ENCODE measurements around the gene AHNAK2. TPM values are rescaled to one million over a fixed set of nuclear protein-coding genes. Genes with fewer than 3 reads are reported as not detected.

AHNAK2 gene
- total and polyA plus RNA-seq, 2 of the 13 experiments (the other 11 are each of a cell fraction or from before 2014, with no cell fraction given): 0.11 to 0.18 TPM

DNA sequence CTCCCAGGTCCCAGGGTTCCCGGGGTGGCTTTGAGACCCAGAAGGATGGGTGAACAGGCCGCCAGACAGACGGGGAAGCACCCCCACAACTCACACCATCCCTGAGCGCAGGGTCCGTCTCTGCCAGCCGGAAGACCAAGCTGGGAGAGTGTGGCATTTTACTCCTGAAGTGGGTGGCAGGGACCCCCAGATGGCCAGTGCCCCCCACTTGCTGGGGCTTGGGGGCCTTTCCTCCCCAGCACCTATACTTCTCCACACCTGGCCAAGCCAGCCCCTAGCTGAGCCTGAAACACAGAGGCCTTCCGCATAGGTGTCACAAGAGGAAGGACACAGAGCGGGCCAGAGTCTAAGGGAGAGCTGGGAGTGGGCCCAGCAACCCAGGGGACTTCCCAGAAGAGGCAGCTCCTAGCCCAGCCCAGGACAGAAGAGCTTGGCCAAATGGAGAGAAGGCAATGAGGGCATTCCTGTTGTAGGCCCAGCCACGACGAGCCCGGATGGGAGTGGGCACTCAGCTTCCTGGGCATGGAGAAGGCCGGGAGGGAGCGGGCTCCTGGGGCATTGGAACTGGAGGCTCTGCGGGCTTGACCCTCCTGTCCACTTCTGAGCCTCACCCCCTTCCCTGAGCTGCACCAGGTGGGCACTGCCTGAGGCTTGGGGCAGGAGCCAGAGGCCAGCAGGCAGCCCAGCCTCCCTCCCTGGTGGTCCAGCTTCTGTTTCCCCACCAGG, 3.3 kb downstream of the AHNAK2 start:
- 17% methylated on average over 1 of the region's 14 CpGs for WGBS (ENCODE audit: low lambda C conversion rate)
- Histone ChIP-seq H3K4me3 (replicated peaks in 1 of 3; ENCODE audit: insufficient read depth in 1 of 3, low read depth in 2 of 3, low read length in 3 of 3) (no peak overlapping the region), H2AFZ (ENCODE audit: low read length) (no peak overlapping the region), H3K9ac (ENCODE audit: insufficient read depth, low read depth, low read length) (no peak overlapping the region), H3K27me3 (ENCODE audit: control insufficient read depth in 1 of 2, insufficient read depth in 2 of 2, low read length in 2 of 2) (peaks cover 14 to 82% of the 10 kb centered on the region in 2 experiments), H3K79me2 (ENCODE audit: insufficient read depth, low read length) (no peaks in the 10 kb centered on the region), H4K20me1 (ENCODE audit: insufficient read depth, low read length) (no peaks in the 10 kb centered on the region), H3K4me2 (ENCODE audit: low read depth, low read length) (no peak overlapping the region), H3K4me1 (ENCODE audit: insufficient read depth, low read length) (peaks cover 45% of the 10 kb centered on the region), H3K36me3 (replicated peaks in 1 of 2; ENCODE audit: control insufficient read depth in 1 of 2, insufficient read depth in 2 of 2, low read length in 2 of 2) (no peaks in the 10 kb centered on the region), H3K9me3 (ENCODE audit: low read length) (no peaks in the 10 kb centered on the region), H3K27ac (ENCODE audit: extremely low read length, insufficient read depth, low read length) (no peak overlapping the region)
- CTCF ChIA-PET (ENCODE audit: low intra/inter-chr PET ratio, low total read pairs): interaction anchor here (6.7 kb wide), 1 partner anchor 70 kb away, joined by 146 read pairs; no protein-coding TSS in a partner anchor
- FAIRE-seq (no peak), ATAC-seq (no peak), DNase-seq (ENCODE audit: low spot score) (no peak)
- POLR2A ChIA-PET: interaction anchor here (1.7 kb wide), 1 partner anchor 46 kb away, joined by 5 read pairs; the partner anchor contains the start of gene CDCA4
- TF ChIP-seq HES4 (CRISPR knock-in tag; IDR thresholded peaks at IDR 0.05; ENCODE audit: borderline replicate concordance) (no peak), EP300 (IDR thresholded peaks at IDR 0.05; ENCODE audit: low read depth in 2 of 2, low read length in 2 of 2) (no peak), EP300 (CRISPR knock-in tag; IDR thresholded peaks at IDR 0.05; ENCODE audit: borderline replicate concordance) (no peak)
- in situ Hi-C loops (cut with HindIII; ENCODE audit: extremely low pct_ligation_motif_present, low pct_unique_long_range_greater_than_20kb) (loop anchor here (5.0 kb wide), 1 partner anchor 72 kb away; no protein-coding TSS in a partner anchor), intact Hi-C loops (cut with micrococcal nuclease; ENCODE audit: unreplicated experiment) (loop anchor here (5.0 kb wide), 1 partner anchor 47 kb away; the partner anchor contains the start of gene CDCA4)
- BruUV-seq (replicated peaks): no TSS peak

- no TSS peak for BruUV-seq (replicated peaks)
- H3K4me3 ChIP-seq (replicated peaks in 1 of 3; ENCODE audit: insufficient read depth in 1 of 3, low read depth in 2 of 3, low read length in 3 of 3): no peak overlapping the region
- TF ChIP-seq HMGXB3 (CRISPR knock-in tag; IDR thresholded peaks at IDR 0.05; ENCODE audit: borderline replicate concordance) (no peak), ZNF460 (CRISPR knock-in tag; IDR thresholded peaks at IDR 0.05; ENCODE audit: borderline replicate concordance) (no peak), ZNF337 (CRISPR knock-in tag; IDR thresholded peaks at IDR 0.05; ENCODE audit: borderline replicate concordance, low read depth) (no peak), TP53 (CRISPR knock-in tag; conservative IDR thresholded peaks at IDR 0.05) (no peak), ELF3 (CRISPR knock-in tag; IDR thresholded peaks at IDR 0.05) (no peak), ZNF552 (CRISPR knock-in tag; IDR thresholded peaks at IDR 0.05; ENCODE audit: borderline replicate concordance) (no peak), ASH2L (IDR thresholded peaks at IDR 0.05; ENCODE audit: insufficient read length, low read depth, low read length) (no peak)
- TF ChIP-seq, protein P1, sequence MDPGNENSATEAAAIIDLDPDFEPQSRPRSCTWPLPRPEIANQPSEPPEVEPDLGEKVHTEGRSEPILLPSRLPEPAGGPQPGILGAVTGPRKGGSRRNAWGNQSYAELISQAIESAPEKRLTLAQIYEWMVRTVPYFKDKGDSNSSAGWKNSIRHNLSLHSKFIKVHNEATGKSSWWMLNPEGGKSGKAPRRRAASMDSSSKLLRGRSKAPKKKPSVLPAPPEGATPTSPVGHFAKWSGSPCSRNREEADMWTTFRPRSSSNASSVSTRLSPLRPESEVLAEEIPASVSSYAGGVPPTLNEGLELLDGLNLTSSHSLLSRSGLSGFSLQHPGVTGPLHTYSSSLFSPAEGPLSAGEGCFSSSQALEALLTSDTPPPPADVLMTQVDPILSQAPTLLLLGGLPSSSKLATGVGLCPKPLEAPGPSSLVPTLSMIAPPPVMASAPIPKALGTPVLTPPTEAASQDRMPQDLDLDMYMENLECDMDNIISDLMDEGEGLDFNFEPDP (CRISPR knock-in tag; conservative IDR thresholded peaks at IDR 0.05): no peak
Measured at GRCh38 chr14:104974146-104974541, 4.0 kb downstream of the AHNAK2 start.

More at GRCh38 chr14:104974146-104974541, 4.0 kb downstream of the AHNAK2 start:
- DNase-seq (ENCODE audit: low spot score) (no peak), ATAC-seq (no peak), FAIRE-seq (no peak)
- 24% methylated on average over 6 of the region's 13 CpGs for WGBS (ENCODE audit: low lambda C conversion rate)
- ChIA-PET CTCF (ENCODE audit: low intra/inter-chr PET ratio, low total read pairs) (interaction anchor here (6.7 kb wide), 1 partner anchor 71 kb away, joined by 146 read pairs; no protein-coding TSS in a partner anchor), POLR2A (no interaction called here)
- Histone ChIP-seq H3K79me2 (ENCODE audit: insufficient read depth, low read length) (no peaks in the 10 kb centered on the region), H3K9me3 (ENCODE audit: low read length) (no peaks in the 10 kb centered on the region), H4K20me1 (ENCODE audit: insufficient read depth, low read length) (no peaks in the 10 kb centered on the region), H3K36me3 (replicated peaks in 1 of 2; ENCODE audit: control insufficient read depth in 1 of 2, insufficient read depth in 2 of 2, low read length in 2 of 2) (no peaks in the 10 kb centered on the region), H3K27ac (ENCODE audit: extremely low read length, insufficient read depth, low read length) (no peak overlapping the region), H3K4me2 (ENCODE audit: low read depth, low read length) (no peak overlapping the region), H3K27me3 (ENCODE audit: control insufficient read depth in 1 of 2, insufficient read depth in 2 of 2, low read length in 2 of 2) (peaks cover 14 to 82% of the 10 kb centered on the region in 2 experiments), H3K4me1 (ENCODE audit: insufficient read depth, low read length) (peaks cover 38% of the 10 kb centered on the region), H2AFZ (ENCODE audit: low read length) (no peak overlapping the region), H3K9ac (ENCODE audit: insufficient read depth, low read depth, low read length) (no peak overlapping the region)
- in situ Hi-C loops (cut with HindIII; ENCODE audit: extremely low pct_ligation_motif_present, low pct_unique_long_range_greater_than_20kb) (loop anchor here (5.0 kb wide), 1 partner anchor 73 kb away; no protein-coding TSS in a partner anchor), intact Hi-C loops (cut with micrococcal nuclease; ENCODE audit: unreplicated experiment) (no loop called here)
